SK-N-MC (cell line): ENCODE data around the gene RIMBP2.

Source experiments
- EZH2 ChIP-seq: fragments of 200-600 bp; sonication (generic); IDR thresholded peaks from one replicate; pipeline ENCODE4 v1.6.1; 2017; ENCODE audit warnings: antibody characterized with exemption
- POLR2AphosphoS5 ChIP-seq: IDR thresholded peaks from 2 replicates; pipeline ENCODE4 v1.6.1; 2012; ENCODE audit warnings: mild to moderate bottlenecking, low read depth, low read length, borderline replicate concordance

DNA sequence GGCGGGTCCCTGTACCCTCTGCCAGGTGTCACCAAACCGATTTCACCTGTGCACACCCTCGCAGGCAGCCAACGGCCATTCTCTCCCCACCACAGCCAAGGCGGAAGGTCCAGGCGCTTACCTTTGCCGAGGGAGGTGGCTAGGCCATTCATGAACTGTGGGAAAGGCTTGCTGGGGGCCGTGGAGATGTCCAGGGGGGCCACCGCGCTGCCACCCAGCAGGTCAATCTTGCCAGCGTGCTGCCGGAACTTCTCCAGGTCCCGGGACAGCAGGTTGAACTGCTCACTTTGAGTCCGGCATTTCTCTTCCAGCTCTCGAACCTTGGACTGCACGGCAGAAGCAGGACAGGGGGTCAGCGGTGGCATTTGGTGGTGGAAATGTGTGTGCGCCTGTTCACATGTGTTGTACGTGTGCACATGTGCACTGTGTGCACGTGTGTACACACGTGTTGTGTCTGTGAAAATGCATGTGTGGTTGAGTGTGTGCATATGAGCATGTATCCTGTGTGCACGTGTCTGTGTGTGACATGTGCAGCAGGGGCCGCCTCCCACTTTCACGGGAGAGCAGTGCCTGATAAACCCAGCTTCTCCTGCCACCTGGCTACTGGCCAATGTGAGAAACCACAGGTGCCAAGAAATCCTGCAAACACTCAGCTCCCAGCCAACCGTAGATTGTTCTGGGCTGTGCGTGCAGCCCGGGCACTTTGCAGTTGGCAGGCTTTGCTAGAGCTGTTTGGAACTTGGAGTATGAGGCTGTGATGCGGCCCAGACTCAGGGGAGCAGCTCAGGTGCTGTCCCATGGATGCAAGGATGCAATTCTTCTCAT lies 259.5 kb downstream of the RIMBP2 start:
- TF ChIP-seq POLR2AphosphoS5, result no peak
- TF ChIP-seq EZH2, result no peak
